Neural cell (in vitro differentiated cells): Measurements from ENCODE around the gene ARHGDIB. TPM values are rescaled to one million over a fixed set of nuclear protein-coding genes. Genes with fewer than 3 reads are reported as not detected.

Source experiments
- H2AFZ ChIP-seq: fragments of 200-600, 300-800 bp; sonication (generic), shearing (Covaris generic); 2 replicates; pipeline ENCODE4 v1.6.0; 2014; ENCODE audit warnings: low read depth, mild to moderate bottlenecking, antibody characterized with exemption, low read length, moderate library complexity
- H3F3A ChIP-seq: fragments of 200-600 bp; shearing (Covaris generic); 2 replicates; pipeline ENCODE4 v1.6.1; 2016; ENCODE audit warnings: mild to moderate bottlenecking, moderate library complexity, mixed read lengths, antibody characterized with exemption, low read length; ENCODE audit not compliant: insufficient read depth, poor library complexity, severe bottlenecking
- H3K27ac ChIP-seq: fragments of 200-600, 300-800 bp; sonication (generic), shearing (Covaris generic); 2 replicates; pipeline ENCODE4 v1.5.1; 2014; ENCODE audit warnings: mild to moderate bottlenecking, low read length, moderate library complexity
- H3K27me3 ChIP-seq: fragments of 300-800, 200-600 bp; sonication (generic), shearing (Covaris generic); 2 replicates; pipeline ENCODE4 v1.6.0; 2014; ENCODE audit warnings: mild to moderate bottlenecking, low read depth, low read length, moderate library complexity; ENCODE audit not compliant: insufficient read depth
- H3K36me3 ChIP-seq: fragments of 300-800, 200-600 bp; sonication (generic), shearing (Covaris generic); 2 replicates; pipeline ENCODE4 v1.5.1; 2014; ENCODE audit warnings: mild to moderate bottlenecking, antibody characterized with exemption, low read length, moderate library complexity; ENCODE audit not compliant: insufficient read depth
- H3K4me2 ChIP-seq: fragments of 300-800, 200-600 bp; sonication (generic), shearing (Covaris generic); 2 replicates; pipeline ENCODE4 v1.6.0; 2014; ENCODE audit warnings: mild to moderate bottlenecking, low read length
- H3K4me3 ChIP-seq: fragments of 300-800, 200-600 bp; sonication (generic), shearing (Covaris generic); 2 replicates; pipeline ENCODE4 v1.5.1; 2014; ENCODE audit warnings: mild to moderate bottlenecking, low read length, moderate library complexity
- H3K79me2 ChIP-seq: fragments of 200-600 bp; shearing (Covaris generic); replicated peaks from 2 replicates; pipeline ENCODE4 v1.6.0; 2014; ENCODE audit warnings: mild to moderate bottlenecking, low read length, moderate library complexity; ENCODE audit not compliant: insufficient read depth
- H3K9ac ChIP-seq: fragments of 300-800, 200-600 bp; sonication (generic), shearing (Covaris generic); 2 replicates; pipeline ENCODE4 v1.6.1; 2016; ENCODE audit warnings: mild to moderate bottlenecking, low read length, mixed read lengths
- H3K9me2 ChIP-seq: fragments of 200-600 bp; shearing (Covaris generic); 2 replicates; pipeline ENCODE4 v1.6.1; 2016; ENCODE audit warnings: mild to moderate bottlenecking, low read length, mixed read lengths; ENCODE audit not compliant: insufficient read depth
- H3K9me3 ChIP-seq: fragments of 200-600, 300-800 bp; sonication (generic), shearing (Covaris generic); 2 replicates; pipeline ENCODE4 v1.6.1; 2016; ENCODE audit warnings: mild to moderate bottlenecking, mixed run types, low read length, moderate library complexity, mixed read lengths
- H4K20me1 ChIP-seq: fragments of 200-600 bp; shearing (Covaris generic); 2 replicates; pipeline ENCODE4 v1.6.1; 2016; ENCODE audit warnings: mild to moderate bottlenecking, mixed run types; ENCODE audit not compliant: insufficient read depth
- EP300 ChIP-seq: fragments of 450-650 bp; conservative IDR thresholded peaks from 2 replicates; pipeline ENCODE4 v1.6.1; 2014; ENCODE audit warnings: antibody characterized with exemption, mild to moderate bottlenecking, moderate library complexity; ENCODE audit not compliant: poor library complexity, severe bottlenecking
- EZH2 ChIP-seq: fragments of 200-600, 300-800 bp; shearing (Covaris generic), sonication (generic); IDR thresholded peaks from 2 replicates; pipeline ENCODE4 v1.6.1; 2014; ENCODE audit warnings: antibody characterized with exemption, low read length, borderline replicate concordance, mild to moderate bottlenecking; ENCODE audit not compliant: insufficient read depth, poor library complexity, severe bottlenecking
- MXI1 ChIP-seq: fragments of 450-650 bp; conservative IDR thresholded peaks from 2 replicates; pipeline ENCODE4 v1.6.1; 2014; ENCODE audit warnings: antibody characterized with exemption, mild to moderate bottlenecking; ENCODE audit not compliant: poor library complexity, severe bottlenecking
- POLR2AphosphoS5 ChIP-seq: IDR thresholded peaks from 2 replicates; pipeline ENCODE4 v1.6.1; 2012
- RAD21 ChIP-seq: fragments of 450-650 bp; conservative IDR thresholded peaks from 2 replicates; pipeline ENCODE4 v1.6.1; 2014; ENCODE audit warnings: antibody characterized with exemption, mild to moderate bottlenecking, moderate library complexity
- SMC3 ChIP-seq: fragments of 450-650 bp; conservative IDR thresholded peaks from 2 replicates; pipeline ENCODE4 v1.6.1; 2014; ENCODE audit warnings: antibody characterized with exemption, mild to moderate bottlenecking, moderate library complexity; ENCODE audit not compliant: poor library complexity
- TAF1 ChIP-seq: IDR thresholded peaks from 2 replicates; pipeline ENCODE4 v1.6.1; 2012; ENCODE audit warnings: low read depth
- polyA plus RNA-seq: library from polyadenylated mRNA; depleted of rRNA; stranded (reverse); fragments of >200 nt; gene quantifications from 2 replicates; pipeline ENCODE4 v1.2.3, GENCODE V29; 2014
- TF ChIP-seq, protein P1 (sequence below): IDR thresholded peaks from 2 replicates; pipeline ENCODE4 v1.6.1; 2012; ENCODE audit warnings: borderline replicate concordance
- TF ChIP-seq, protein P2 (sequence below): fragments of 450-650 bp; IDR thresholded peaks from 2 replicates; pipeline ENCODE4 v1.5.1; 2014; ENCODE audit warnings: antibody characterized with exemption, mild to moderate bottlenecking, moderate library complexity; ENCODE audit not compliant: poor library complexity, severe bottlenecking

Gene ARHGDIB
- polyA plus RNA-seq, 1 donor from 2014 or later = 7.7 TPM

DNA sequence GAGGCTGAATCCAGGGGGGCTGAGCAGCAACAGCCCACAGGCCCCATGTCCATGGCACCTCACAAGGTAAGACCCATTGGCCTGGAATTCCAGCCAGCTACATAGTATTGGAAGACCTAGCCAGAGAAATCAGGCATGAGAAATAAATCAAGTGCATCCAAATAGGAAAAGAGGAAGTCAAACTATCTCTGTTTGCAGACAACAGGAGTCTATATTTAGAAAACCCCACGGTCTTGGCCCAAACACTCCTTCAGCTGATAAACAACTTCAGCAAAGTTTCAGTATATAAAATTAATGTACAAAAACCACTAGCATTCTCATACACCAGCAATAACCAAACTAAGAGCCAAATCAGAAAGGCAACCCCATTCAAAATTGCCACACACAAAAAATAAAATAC, 28.4 kb upstream of the ARHGDIB start:
- TF ChIP-seq, protein P1, sequence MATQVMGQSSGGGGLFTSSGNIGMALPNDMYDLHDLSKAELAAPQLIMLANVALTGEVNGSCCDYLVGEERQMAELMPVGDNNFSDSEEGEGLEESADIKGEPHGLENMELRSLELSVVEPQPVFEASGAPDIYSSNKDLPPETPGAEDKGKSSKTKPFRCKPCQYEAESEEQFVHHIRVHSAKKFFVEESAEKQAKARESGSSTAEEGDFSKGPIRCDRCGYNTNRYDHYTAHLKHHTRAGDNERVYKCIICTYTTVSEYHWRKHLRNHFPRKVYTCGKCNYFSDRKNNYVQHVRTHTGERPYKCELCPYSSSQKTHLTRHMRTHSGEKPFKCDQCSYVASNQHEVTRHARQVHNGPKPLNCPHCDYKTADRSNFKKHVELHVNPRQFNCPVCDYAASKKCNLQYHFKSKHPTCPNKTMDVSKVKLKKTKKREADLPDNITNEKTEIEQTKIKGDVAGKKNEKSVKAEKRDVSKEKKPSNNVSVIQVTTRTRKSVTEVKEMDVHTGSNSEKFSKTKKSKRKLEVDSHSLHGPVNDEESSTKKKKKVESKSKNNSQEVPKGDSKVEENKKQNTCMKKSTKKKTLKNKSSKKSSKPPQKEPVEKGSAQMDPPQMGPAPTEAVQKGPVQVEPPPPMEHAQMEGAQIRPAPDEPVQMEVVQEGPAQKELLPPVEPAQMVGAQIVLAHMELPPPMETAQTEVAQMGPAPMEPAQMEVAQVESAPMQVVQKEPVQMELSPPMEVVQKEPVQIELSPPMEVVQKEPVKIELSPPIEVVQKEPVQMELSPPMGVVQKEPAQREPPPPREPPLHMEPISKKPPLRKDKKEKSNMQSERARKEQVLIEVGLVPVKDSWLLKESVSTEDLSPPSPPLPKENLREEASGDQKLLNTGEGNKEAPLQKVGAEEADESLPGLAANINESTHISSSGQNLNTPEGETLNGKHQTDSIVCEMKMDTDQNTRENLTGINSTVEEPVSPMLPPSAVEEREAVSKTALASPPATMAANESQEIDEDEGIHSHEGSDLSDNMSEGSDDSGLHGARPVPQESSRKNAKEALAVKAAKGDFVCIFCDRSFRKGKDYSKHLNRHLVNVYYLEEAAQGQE = no peak
- TF ChIP-seq, protein P2, sequence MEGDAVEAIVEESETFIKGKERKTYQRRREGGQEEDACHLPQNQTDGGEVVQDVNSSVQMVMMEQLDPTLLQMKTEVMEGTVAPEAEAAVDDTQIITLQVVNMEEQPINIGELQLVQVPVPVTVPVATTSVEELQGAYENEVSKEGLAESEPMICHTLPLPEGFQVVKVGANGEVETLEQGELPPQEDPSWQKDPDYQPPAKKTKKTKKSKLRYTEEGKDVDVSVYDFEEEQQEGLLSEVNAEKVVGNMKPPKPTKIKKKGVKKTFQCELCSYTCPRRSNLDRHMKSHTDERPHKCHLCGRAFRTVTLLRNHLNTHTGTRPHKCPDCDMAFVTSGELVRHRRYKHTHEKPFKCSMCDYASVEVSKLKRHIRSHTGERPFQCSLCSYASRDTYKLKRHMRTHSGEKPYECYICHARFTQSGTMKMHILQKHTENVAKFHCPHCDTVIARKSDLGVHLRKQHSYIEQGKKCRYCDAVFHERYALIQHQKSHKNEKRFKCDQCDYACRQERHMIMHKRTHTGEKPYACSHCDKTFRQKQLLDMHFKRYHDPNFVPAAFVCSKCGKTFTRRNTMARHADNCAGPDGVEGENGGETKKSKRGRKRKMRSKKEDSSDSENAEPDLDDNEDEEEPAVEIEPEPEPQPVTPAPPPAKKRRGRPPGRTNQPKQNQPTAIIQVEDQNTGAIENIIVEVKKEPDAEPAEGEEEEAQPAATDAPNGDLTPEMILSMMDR = no peak
- no peak for TF ChIP-seq RAD21
- TF ChIP-seq EZH2 = no peak
- TF ChIP-seq TAF1 = no peak
- no peak for TF ChIP-seq SMC3
- TF ChIP-seq MXI1 = no peak
- no peak for TF ChIP-seq EP300
- Histone ChIP-seq H3F3A (no peaks in the 10 kb centered on the region), H3K79me2 (no peaks in the 10 kb centered on the region)

DNA sequence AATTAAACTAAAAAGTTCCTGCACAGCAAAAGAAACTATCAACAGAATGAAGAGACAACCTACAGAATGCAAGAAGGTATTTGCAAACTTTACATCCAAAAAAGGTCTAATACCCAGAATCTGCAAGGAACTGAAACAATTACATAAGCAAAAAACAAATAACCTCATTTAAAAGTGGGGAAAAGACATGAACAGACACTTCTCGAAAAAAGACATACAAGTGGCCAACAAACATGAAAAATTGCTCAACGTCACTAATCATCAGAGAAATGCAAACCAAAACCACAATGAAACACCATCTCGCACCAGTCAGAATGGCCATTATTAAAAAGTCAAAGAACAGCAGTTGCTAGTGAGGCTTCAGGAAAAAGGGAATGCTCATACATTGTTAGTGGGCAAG, 26.6 kb upstream of the ARHGDIB start:
- H3K36me3 ChIP-seq = no peaks in the 10 kb centered on the region
- no peaks in the 10 kb centered on the region for H3K27me3 ChIP-seq
- H3K9me3 ChIP-seq = no peaks in the 10 kb centered on the region
- no peak overlapping the region for H3K4me2 ChIP-seq
- no peaks in the 10 kb centered on the region for H3K9me2 ChIP-seq
- no peak overlapping the region for H3K27ac ChIP-seq
- no peak for TF ChIP-seq TAF1
- TF ChIP-seq, protein P1 = no peak
- TF ChIP-seq MXI1 = no peak
- TF ChIP-seq, protein P2 = no peak
- no peak for TF ChIP-seq SMC3
- TF ChIP-seq POLR2AphosphoS5 = no peak
- no peak for TF ChIP-seq EZH2
- TF ChIP-seq EP300 = no peak
- no peak for TF ChIP-seq RAD21
- no peaks in the 10 kb centered on the region for H3K79me2 ChIP-seq
- H3K4me3 ChIP-seq = no peak overlapping the region
- H2AFZ ChIP-seq = no peak overlapping the region
- H4K20me1 ChIP-seq = no peaks in the 10 kb centered on the region
- H3F3A ChIP-seq = no peaks in the 10 kb centered on the region
- H3K9ac ChIP-seq = no peak overlapping the region

More for the DNA sequence above, 28.4 kb upstream of the ARHGDIB start:
- H3K27me3 ChIP-seq = no peaks in the 10 kb centered on the region
- no peak overlapping the region for H3K9ac ChIP-seq
- no peak overlapping the region for H3K27ac ChIP-seq
- no peaks in the 10 kb centered on the region for H3K9me2 ChIP-seq
- no peak overlapping the region for H3K4me2 ChIP-seq
- no peaks in the 10 kb centered on the region for H3K9me3 ChIP-seq
- no peaks in the 10 kb centered on the region for H4K20me1 ChIP-seq
- H3K4me3 ChIP-seq = no peak overlapping the region
- no peaks in the 10 kb centered on the region for H3K36me3 ChIP-seq
- H2AFZ ChIP-seq = no peak overlapping the region
